SKM-1 treated with dmso at 0.1 percent for 144 hours (cell line): ENCODE results near the gene TRIP10.
"Not testable (repeated sequence)": the region's sequence is repeated elsewhere in the genome, so short reads cannot be mapped to it uniquely, and the experiment has no call there.

Experiments used
- DNase-seq: peaks from one replicate; lab custom pipeline; 2025; ENCODE audit not compliant: unreplicated experiment; lab: John Stamatoyannopoulos, UW

Gene TRIP10

GRCh38 chr19:6767081-6767356, 27.5 kb downstream of the TRIP10 start:
- DNase-seq, result no peak

- DNase-seq, result peak; percentile 76
Observed at GRCh38 chr19:6767357-6768235, 28.1 kb downstream of the TRIP10 start, which contains the start of gene SH2D3A. SH2D3A (minus strand) TSS chr19:6767435; CDS start chr19:6763748, 3,687 bp downstream.

- no peak for DNase-seq
Observed at GRCh38 chr19:6768236-6768785, 28.8 kb downstream of the TRIP10 start.

GRCh38 chr19:6769006-6769619, 29.6 kb downstream of the TRIP10 start:
- peak; percentile 67 for DNase-seq

- not testable (repeated sequence) for DNase-seq
Observed at GRCh38 chr19:6771648-6772027, 32.2 kb downstream of the TRIP10 start.

GRCh38 chr19:6772028-6772865, 32.8 kb downstream of the TRIP10 start, which contains the start of gene VAV1:
VAV1 (plus strand) TSS chr19:6772708; CDS start chr19:6772808, 100 bp downstream.
- DNase-seq, result peak; percentile 89

- no peak for DNase-seq
Observed at GRCh38 chr19:6772866-6773322, 33.4 kb downstream of the TRIP10 start.

GRCh38 chr19:6773323-6773931, 33.9 kb downstream of the TRIP10 start:
- DNase-seq, result peak; percentile 83

- DNase-seq, result peak; percentile 67
Observed at GRCh38 chr19:6774821-6775707, 35.6 kb downstream of the TRIP10 start.

- DNase-seq, result not testable (repeated sequence)
Observed at GRCh38 chr19:6776045-6776444, 36.6 kb downstream of the TRIP10 start.

GRCh38 chr19:6776999-6777398, 37.5 kb downstream of the TRIP10 start:
- no peak for DNase-seq

GRCh38 chr19:6777434-6777833, 38.0 kb downstream of the TRIP10 start:
- no peak for DNase-seq

- no peak for DNase-seq
Observed at GRCh38 chr19:6778386-6778785, 38.9 kb downstream of the TRIP10 start.

GRCh38 chr19:6779206-6779605, 39.7 kb downstream of the TRIP10 start:
- DNase-seq, result no peak

- no peak for DNase-seq
Observed at GRCh38 chr19:6787393-6787792, 47.9 kb downstream of the TRIP10 start.

GRCh38 chr19:6788896-6789295, 49.4 kb downstream of the TRIP10 start:
- no peak for DNase-seq

- DNase-seq, result no peak
Observed at GRCh38 chr19:6790194-6791128, 51.0 kb downstream of the TRIP10 start.

- no peak for DNase-seq
Observed at GRCh38 chr19:6791237-6791636, 51.8 kb downstream of the TRIP10 start.

- no peak for DNase-seq
Observed at GRCh38 chr19:6793411-6793810, 53.9 kb downstream of the TRIP10 start.
